ENCODE results near the gene RBM8A.

Gene RBM8A

DNA sequence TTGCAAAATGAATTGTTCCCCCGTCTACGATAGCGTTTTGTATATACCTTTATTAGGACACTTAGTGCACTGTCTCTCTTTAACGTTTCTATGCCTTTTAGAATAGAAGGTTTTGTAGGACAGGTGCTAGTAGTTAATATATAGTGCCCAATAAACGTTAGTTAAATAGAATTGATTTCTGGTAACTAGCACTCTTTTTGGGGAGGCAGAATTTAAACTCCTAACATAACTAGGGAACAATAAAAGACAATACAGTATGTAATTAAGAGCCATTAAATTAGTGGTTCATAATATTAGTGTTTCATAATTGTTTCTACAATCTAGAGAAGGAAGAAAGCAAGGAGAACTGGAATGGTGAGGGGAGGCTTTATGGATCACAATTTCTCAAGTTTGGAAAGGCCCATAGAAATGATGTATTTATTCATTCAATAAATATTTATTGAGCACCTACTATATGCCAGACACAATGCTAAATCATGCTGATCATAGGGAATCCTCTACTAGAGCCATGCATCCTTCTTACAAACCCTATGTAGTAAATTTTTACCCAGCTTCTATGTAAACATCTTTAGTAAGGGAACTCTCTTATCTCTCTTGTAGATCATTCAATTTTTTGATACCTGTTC lies 37.9 kb upstream of the RBM8A start:
- peak overlapping the region; percentile 73 for H3K4me3 ChIP-seq (ENCODE audit: low read length)
- no peak for DNase-seq (ENCODE audit: low read depth)
- TF ChIP-seq, protein P1, sequence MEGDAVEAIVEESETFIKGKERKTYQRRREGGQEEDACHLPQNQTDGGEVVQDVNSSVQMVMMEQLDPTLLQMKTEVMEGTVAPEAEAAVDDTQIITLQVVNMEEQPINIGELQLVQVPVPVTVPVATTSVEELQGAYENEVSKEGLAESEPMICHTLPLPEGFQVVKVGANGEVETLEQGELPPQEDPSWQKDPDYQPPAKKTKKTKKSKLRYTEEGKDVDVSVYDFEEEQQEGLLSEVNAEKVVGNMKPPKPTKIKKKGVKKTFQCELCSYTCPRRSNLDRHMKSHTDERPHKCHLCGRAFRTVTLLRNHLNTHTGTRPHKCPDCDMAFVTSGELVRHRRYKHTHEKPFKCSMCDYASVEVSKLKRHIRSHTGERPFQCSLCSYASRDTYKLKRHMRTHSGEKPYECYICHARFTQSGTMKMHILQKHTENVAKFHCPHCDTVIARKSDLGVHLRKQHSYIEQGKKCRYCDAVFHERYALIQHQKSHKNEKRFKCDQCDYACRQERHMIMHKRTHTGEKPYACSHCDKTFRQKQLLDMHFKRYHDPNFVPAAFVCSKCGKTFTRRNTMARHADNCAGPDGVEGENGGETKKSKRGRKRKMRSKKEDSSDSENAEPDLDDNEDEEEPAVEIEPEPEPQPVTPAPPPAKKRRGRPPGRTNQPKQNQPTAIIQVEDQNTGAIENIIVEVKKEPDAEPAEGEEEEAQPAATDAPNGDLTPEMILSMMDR (IDR thresholded peaks at IDR 0.05; ENCODE audit: insufficient read depth, low read depth, low read length, missing control alignments): no peak

- DNase-seq (ENCODE audit: low read depth): peak; percentile 96
- TF ChIP-seq, protein P1 (IDR thresholded peaks at IDR 0.05; ENCODE audit: insufficient read depth, low read depth, low read length, missing control alignments): no peak
- H3K4me3 ChIP-seq (ENCODE audit: low read length): peak within 1 kb of the TSS; percentile 73
Measured at GRCh38 chr1:145964328-145965118, 37.2 kb upstream of the RBM8A start, which contains the start of the genes ANKRD34A and POLR3GL. TSS of gene ANKRD34A (minus strand) at chr1:145964575. CDS start at chr1:145961759, 2,816 bp downstream. TSS of gene POLR3GL (plus strand) at chr1:145964690. CDS start at chr1:145974866, 10,176 bp downstream.

DNA sequence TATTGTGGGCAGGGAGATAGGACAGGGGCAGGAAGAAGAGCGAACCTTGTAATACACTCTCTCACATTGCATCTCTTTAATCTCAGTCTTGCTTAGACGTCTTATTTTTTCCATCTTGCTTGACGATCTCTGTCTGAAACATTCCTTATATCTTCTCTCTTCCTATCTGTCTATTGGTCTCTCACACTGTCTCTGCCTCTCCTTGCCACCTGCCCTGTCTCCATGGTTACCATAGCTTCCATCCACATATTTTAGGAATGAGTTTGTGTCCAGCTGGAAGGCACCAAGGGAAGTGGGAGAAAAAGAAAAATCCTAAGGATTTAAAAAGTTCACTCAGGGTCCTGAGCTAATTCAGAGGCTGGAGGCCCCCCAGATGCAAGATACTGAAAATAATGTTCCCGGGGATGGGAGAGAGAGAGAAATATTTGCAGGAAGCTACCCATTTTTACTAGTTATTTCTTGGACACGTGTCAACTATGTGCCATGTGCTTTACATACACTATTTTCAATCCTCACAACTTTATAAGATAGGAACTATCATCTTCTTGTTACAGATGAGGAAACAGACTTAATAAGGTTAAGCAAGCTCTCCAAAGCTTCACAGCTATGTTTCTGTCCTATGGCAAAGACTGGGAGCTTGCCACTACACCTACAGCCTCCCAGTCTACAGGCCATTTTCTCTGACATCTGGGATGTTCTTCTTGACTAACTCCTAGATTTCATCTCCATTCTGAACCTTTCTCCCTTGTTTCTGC lies 36.2 kb upstream of the RBM8A start:
- DNase-seq (ENCODE audit: low read depth): peak; percentile 61
- TF ChIP-seq, protein P1 (IDR thresholded peaks at IDR 0.05; ENCODE audit: insufficient read depth, low read depth, low read length, missing control alignments): no peak
- H3K4me3 ChIP-seq (ENCODE audit: low read length): peak overlapping the region; percentile 73

DNA sequence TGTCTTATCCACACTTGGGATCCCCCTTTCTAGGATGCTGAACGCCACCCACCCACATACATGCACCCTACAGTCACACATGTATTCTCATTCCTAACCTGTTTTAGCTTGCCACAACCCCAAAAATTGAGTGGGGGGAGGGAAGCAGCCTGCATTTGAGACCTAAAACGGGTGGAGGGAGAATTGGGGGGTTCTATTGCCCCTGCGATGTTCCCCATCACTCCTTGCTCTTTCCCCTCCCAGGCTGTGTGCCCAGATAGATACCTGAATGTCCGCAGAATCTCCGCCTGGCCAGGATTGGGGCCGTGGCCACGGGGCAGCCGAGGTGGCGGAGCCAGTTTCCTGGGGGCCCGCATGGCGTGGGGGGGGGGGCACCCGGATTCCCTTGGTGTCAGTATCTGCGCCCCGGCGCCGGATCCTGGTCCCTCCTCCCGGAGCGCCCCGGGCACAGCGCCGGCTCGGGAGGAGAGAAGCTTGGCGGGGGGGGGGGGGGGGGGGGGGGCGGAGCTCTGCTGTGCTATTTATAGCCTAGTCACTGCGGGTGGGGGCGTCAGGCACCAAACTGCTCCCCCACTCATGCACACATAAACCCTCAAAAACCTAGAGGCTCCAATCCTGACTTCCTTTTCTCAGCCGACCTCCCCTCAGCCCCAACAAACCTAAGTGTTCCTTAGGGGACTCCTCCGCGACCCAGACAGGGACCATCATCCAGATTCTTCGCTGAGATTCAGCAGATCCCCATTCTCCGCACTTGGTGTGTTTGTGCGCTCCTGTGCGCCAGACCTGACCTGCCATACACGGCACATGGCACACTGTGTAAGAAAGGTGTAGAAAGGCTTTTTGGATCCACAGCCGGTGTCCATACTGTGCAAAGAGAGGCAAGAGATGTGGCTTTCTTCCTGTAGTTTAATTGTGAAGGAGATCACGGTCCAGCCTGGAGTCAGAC lies 35.1 kb upstream of the RBM8A start:
- DNase-seq (ENCODE audit: low read depth): peak; percentile 13

GRCh38 chr1:145961425-145962156 lies 34.3 kb upstream of the RBM8A start:
- peak; percentile 16 for DNase-seq (ENCODE audit: low read depth)
- TF ChIP-seq, protein P1 (IDR thresholded peaks at IDR 0.05; ENCODE audit: insufficient read depth, low read depth, low read length, missing control alignments): no peak
- H3K4me3 ChIP-seq (ENCODE audit: low read length): peak overlapping the region; percentile 52

More for the DNA sequence above, 35.1 kb upstream of the RBM8A start:
- peak overlapping the region; percentile 52 for H3K4me3 ChIP-seq (ENCODE audit: low read length)
- TF ChIP-seq, protein P1 (IDR thresholded peaks at IDR 0.05; ENCODE audit: insufficient read depth, low read depth, low read length, missing control alignments): no peak
